HG02759 (cell line): ENCODE data around the gene PEX10.

Source experiments
- ATAC-seq: cut with Tn5 transposase; IDR thresholded peaks from one replicate; pipeline ENCODE4 v1.9.1; 2021; ENCODE audit warnings: mild to moderate bottlenecking, moderate library complexity; ENCODE audit not compliant: unreplicated experiment

PEX10 gene

GRCh38 chr1:2355373-2356261 lies 56.7 kb downstream of the PEX10 start:
- ATAC-seq, result no peak

GRCh38 chr1:2354511-2355372 lies 57.6 kb downstream of the PEX10 start:
- ATAC-seq, result no peak
